Measurements from ENCODE around the gene FAM83F. TPM values are rescaled to one million over a fixed set of nuclear protein-coding genes. Genes with fewer than 3 reads are reported as not detected.

FAM83F gene
- polyA plus RNA-seq, 1 donor (not counting 4 experiments of a cell fraction or from before 2014, with no cell fraction given), result 22.8 TPM

GRCh38 chr22:39984006-39984405, 10.7 kb upstream of the FAM83F start:
- no peak for DNase-seq (ENCODE audit: low read depth, low spot score)
- dilution Hi-C loops (cut with MboI; ENCODE audit: extremely low pct_ligation_motif_present, low sequenced_read_pairs), result no loop called here
- no peaks in the 10 kb centered on the region for H3K36me3 ChIP-seq (ENCODE audit: control insufficient read depth in 2 of 2, extremely low read depth in 1 of 2, insufficient read depth in 2 of 2, low read length in 2 of 2)
- peak overlapping the region; percentile 15 for H3K27ac ChIP-seq (ENCODE audit: control insufficient read depth, insufficient read depth, low read length)
- H3K79me2 ChIP-seq (ENCODE audit: control insufficient read depth, insufficient read depth, low read length), result no peaks in the 10 kb centered on the region
- peak overlapping the region; percentile 39 for H3K4me2 ChIP-seq (ENCODE audit: control insufficient read depth, extremely low read depth, insufficient read depth, low read depth, low read length)
- H3K4me1 ChIP-seq (ENCODE audit: control insufficient read depth, extremely low read depth, insufficient read depth, low read length), result peaks cover 31% of the 10 kb centered on the region
- no peaks in the 10 kb centered on the region for H4K20me1 ChIP-seq (ENCODE audit: control insufficient read depth, extremely low read depth, insufficient read depth, low read length)
- no peak overlapping the region for H2AFZ ChIP-seq (ENCODE audit: control insufficient read depth, low read length)
- no peak overlapping the region for H3K9ac ChIP-seq (ENCODE audit: control insufficient read depth, extremely low read depth, insufficient read depth, low read length)
- H3K27me3 ChIP-seq (ENCODE audit: control insufficient read depth, extremely low read depth, insufficient read depth, low read length), result peaks cover 8% of the 10 kb centered on the region
- FAIRE-seq, result peak; percentile 86
- H3K9me1 ChIP-seq (ENCODE audit: control insufficient read depth, extremely low read depth, insufficient read depth, low read length), result no peaks in the 10 kb centered on the region
- TF ChIP-seq CTCF (optimal IDR thresholded peaks at IDR 0.05 in 1 of 3, IDR thresholded peaks at IDR 0.05 in 1 of 3, conservative IDR thresholded peaks at IDR 0.05 in 1 of 3; ENCODE audit: extremely low read depth in 1 of 3, insufficient read depth in 2 of 3, low read length in 3 of 3) (no peak), EZH2 (IDR thresholded peaks at IDR 0.05; ENCODE audit: low read length) (no peak)
- H3K9me3 ChIP-seq (ENCODE audit: control insufficient read depth, low read depth, low read length), result no peaks in the 10 kb centered on the region
- no peak overlapping the region for H3K4me3 ChIP-seq (ENCODE audit: control insufficient read depth in 2 of 3, extremely low read depth in 1 of 3, insufficient read depth in 2 of 3, low read depth in 1 of 3, low read length in 3 of 3)

- Histone ChIP-seq H3K4me3 (ENCODE audit: control insufficient read depth in 2 of 3, extremely low read depth in 1 of 3, insufficient read depth in 2 of 3, low read depth in 1 of 3, low read length in 3 of 3) (no peak overlapping the region), H3K4me2 (ENCODE audit: control insufficient read depth, extremely low read depth, insufficient read depth, low read depth, low read length) (peak overlapping the region; percentile 76), H3K9ac (ENCODE audit: control insufficient read depth, extremely low read depth, insufficient read depth, low read length) (no peak overlapping the region), H3K27ac (ENCODE audit: control insufficient read depth, insufficient read depth, low read length) (peak overlapping the region; percentile 67), H3K9me3 (ENCODE audit: control insufficient read depth, low read depth, low read length) (no peaks in the 10 kb centered on the region), H4K20me1 (ENCODE audit: control insufficient read depth, extremely low read depth, insufficient read depth, low read length) (no peaks in the 10 kb centered on the region), H3K9me1 (ENCODE audit: control insufficient read depth, extremely low read depth, insufficient read depth, low read length) (no peaks in the 10 kb centered on the region), H3K4me1 (ENCODE audit: control insufficient read depth, extremely low read depth, insufficient read depth, low read length) (peaks cover 31% of the 10 kb centered on the region), H3K36me3 (ENCODE audit: control insufficient read depth in 2 of 2, extremely low read depth in 1 of 2, insufficient read depth in 2 of 2, low read length in 2 of 2) (no peaks in the 10 kb centered on the region), H3K79me2 (ENCODE audit: control insufficient read depth, insufficient read depth, low read length) (no peaks in the 10 kb centered on the region), H2AFZ (ENCODE audit: control insufficient read depth, low read length) (no peak overlapping the region), H3K27me3 (ENCODE audit: control insufficient read depth, extremely low read depth, insufficient read depth, low read length) (peaks cover 8% of the 10 kb centered on the region)
- TF ChIP-seq EZH2 (IDR thresholded peaks at IDR 0.05; ENCODE audit: low read length) (no peak), CTCF (optimal IDR thresholded peaks at IDR 0.05 in 1 of 3, IDR thresholded peaks at IDR 0.05 in 1 of 3, conservative IDR thresholded peaks at IDR 0.05 in 1 of 3; ENCODE audit: extremely low read depth in 1 of 3, insufficient read depth in 2 of 3, low read length in 3 of 3) (no peak)
- no peak for FAIRE-seq
- DNase-seq (ENCODE audit: low read depth, low spot score), result no peak
- dilution Hi-C loops (cut with MboI; ENCODE audit: extremely low pct_ligation_motif_present, low sequenced_read_pairs), result no loop called here
These were observed 10.0 kb upstream of the FAM83F start for GRCh38 chr22:39984746-39985145.
